Parathyroid adenoma (tissue), 2 donors: ENCODE measurements around the gene ATG101.

Experiments
- H2AFZ ChIP-seq: fragments of 300-600 bp; sonication (generic); one replicate; pipeline ENCODE4 v1.7.0; 2017; ENCODE audit warnings: antibody characterized with exemption, mild to moderate bottlenecking
- H3K27ac ChIP-seq: fragments of 300-600 bp; sonication (generic); one replicate; pipeline ENCODE4 v1.7.0; 2017
- H3K27me3 ChIP-seq: fragments of 300-600 bp; sonication (generic); one replicate; pipeline ENCODE4 v1.7.0; 2017; ENCODE audit warnings: low read length; ENCODE audit not compliant: control insufficient read depth, insufficient read depth
- H3K36me3 ChIP-seq: fragments of 300-600 bp; sonication (generic); one replicate; pipeline ENCODE4 v1.7.0; 2017; ENCODE audit warnings: low read length; ENCODE audit not compliant: control insufficient read depth, insufficient read depth
- H3K4me1 ChIP-seq: fragments of 300-600 bp; sonication (generic); one replicate; pipeline ENCODE4 v1.7.0; 2017; ENCODE audit warnings: control low read depth
- H3K4me2 ChIP-seq: fragments of 300-600 bp; sonication (generic); one replicate; pipeline ENCODE4 v1.7.0; 2017; ENCODE audit warnings: low read length
- H3K4me3 ChIP-seq: fragments of 300-600 bp; sonication (generic); one replicate; pipeline ENCODE4 v1.7.0; 2017; ENCODE audit warnings: low read depth, low read length
- H3K79me2 ChIP-seq: fragments of 300-600 bp; sonication (generic); one replicate; pipeline ENCODE4 v1.7.0; 2017; ENCODE audit warnings: control low read depth
- H3K9ac ChIP-seq: fragments of 300-600 bp; sonication (generic); one replicate; pipeline ENCODE4 v1.7.0; 2017; ENCODE audit warnings: mild to moderate bottlenecking
- H3K9me3 ChIP-seq: fragments of 300-600 bp; sonication (generic); one replicate; pipeline ENCODE4 v1.7.0; 2017; ENCODE audit warnings: low read length; ENCODE audit not compliant: control insufficient read depth
- CTCF ChIP-seq: fragments of 300-600 bp; sonication (generic); IDR thresholded peaks from one replicate; pipeline ENCODE4 v1.7.0; 2017; ENCODE audit warnings: antibody characterized with exemption, mild to moderate bottlenecking
- donor health status: primary hyperparathyroidism.

Gene ATG101

GRCh38 chr12:52035926-52036325, 33.9 kb upstream of the ATG101 start:
- Histone ChIP-seq H3K27me3 (no peaks in the 10 kb centered on the region), H3K36me3 (no peaks in the 10 kb centered on the region), H3K9me3 (no peaks in the 10 kb centered on the region), H3K4me1 (peaks cover 27% of the 10 kb centered on the region), H2AFZ (peak overlapping the region; percentile 89), H3K27ac (peak overlapping the region; percentile 94), H3K9ac (peak overlapping the region; percentile 83), H3K79me2 (peaks cover 2% of the 10 kb centered on the region), H3K4me2 (no peak overlapping the region), H3K4me3 (no peak overlapping the region)
- no peak for TF ChIP-seq CTCF

GRCh38 chr12:52036587-52037171, 33.1 kb upstream of the ATG101 start:
- Histone ChIP-seq H3K27me3 (no peaks in the 10 kb centered on the region), H3K27ac (peak overlapping the region; percentile 94), H2AFZ (peak overlapping the region; percentile 89), H3K4me2 (peak overlapping the region; percentile 65), H3K4me3 (peak overlapping the region; percentile 44), H3K9me3 (no peaks in the 10 kb centered on the region), H3K36me3 (no peaks in the 10 kb centered on the region), H3K79me2 (peaks cover 2% of the 10 kb centered on the region), H3K4me1 (peaks cover 29% of the 10 kb centered on the region), H3K9ac (peak overlapping the region; percentile 83)
- no peak for TF ChIP-seq CTCF

- H3K79me2 ChIP-seq, result peaks cover 2% of the 10 kb centered on the region
- no peaks in the 10 kb centered on the region for H3K36me3 ChIP-seq
- peak overlapping the region; percentile 84 for H3K9ac ChIP-seq
- H3K4me1 ChIP-seq, result peaks cover 24% of the 10 kb centered on the region
- H3K9me3 ChIP-seq, result no peaks in the 10 kb centered on the region
- H3K27me3 ChIP-seq, result no peaks in the 10 kb centered on the region
- peak overlapping the region; percentile 82 for H2AFZ ChIP-seq
- no peak for TF ChIP-seq CTCF
- H3K4me2 ChIP-seq, result peak overlapping the region; percentile 85
- peak overlapping the region; percentile 74 for H3K27ac ChIP-seq
- peak overlapping the region; percentile 52 for H3K4me3 ChIP-seq
Observed at GRCh38 chr12:52037248-52037861, 32.4 kb upstream of the ATG101 start.

GRCh38 chr12:52038447-52038846, 31.3 kb upstream of the ATG101 start:
- peaks cover 22% of the 10 kb centered on the region for H3K4me1 ChIP-seq
- H3K27ac ChIP-seq, result peak overlapping the region; percentile 51
- H3K9ac ChIP-seq, result peak overlapping the region; percentile 17
- H3K27me3 ChIP-seq, result no peaks in the 10 kb centered on the region
- no peak overlapping the region for H3K4me2 ChIP-seq
- no peaks in the 10 kb centered on the region for H3K36me3 ChIP-seq
- H3K79me2 ChIP-seq, result peaks cover 2% of the 10 kb centered on the region
- H3K4me3 ChIP-seq, result peak overlapping the region; percentile 9
- H3K9me3 ChIP-seq, result no peaks in the 10 kb centered on the region
- no peak overlapping the region for H2AFZ ChIP-seq
- no peak for TF ChIP-seq CTCF

GRCh38 chr12:52041035-52041434, 28.7 kb upstream of the ATG101 start:
- H3K27me3 ChIP-seq, result no peaks in the 10 kb centered on the region
- peaks cover 2% of the 10 kb centered on the region for H3K79me2 ChIP-seq
- no peak overlapping the region for H3K4me2 ChIP-seq
- H3K9ac ChIP-seq, result no peak overlapping the region
- H3K36me3 ChIP-seq, result no peaks in the 10 kb centered on the region
- TF ChIP-seq CTCF, result no peak
- no peak overlapping the region for H3K4me3 ChIP-seq
- H3K4me1 ChIP-seq, result peaks cover 13% of the 10 kb centered on the region
- H2AFZ ChIP-seq, result no peak overlapping the region
- no peaks in the 10 kb centered on the region for H3K9me3 ChIP-seq
- H3K27ac ChIP-seq, result no peak overlapping the region
